ENCODE measurements around the gene ARHGEF10L.

DNA sequence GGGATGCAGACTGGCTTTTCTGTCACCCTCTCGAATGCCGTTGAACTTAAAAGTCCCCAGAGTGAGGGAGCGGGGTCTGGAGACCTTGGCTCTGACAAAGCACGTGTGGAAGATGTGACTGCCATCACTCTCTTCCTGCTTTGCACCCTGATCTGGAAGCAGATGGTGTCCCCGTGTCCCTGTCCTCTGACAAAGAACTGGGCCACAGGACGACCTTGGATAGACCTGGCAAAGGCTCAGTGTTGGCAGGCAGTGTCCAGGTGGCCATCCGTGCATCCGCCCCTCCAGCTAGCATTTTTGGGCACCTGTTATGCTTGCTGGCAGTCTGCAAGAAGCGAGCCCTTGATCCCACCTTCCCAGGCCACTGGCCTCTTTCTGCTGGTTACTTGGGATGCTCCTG, 27.4 kb downstream of the ARHGEF10L start:
- no peak for TF ChIP-seq GATA3 (IDR thresholded peaks at IDR 0.05; ENCODE audit: low read depth, low read length)
- TF ChIP-seq GATA2 (IDR thresholded peaks at IDR 0.05; ENCODE audit: low read depth, low read length) = no peak

Measured in SH-SY5Y (cell line).